ENCODE results near the gene CDCA7L.
A peak's percentile ranks its signal among the peaks of the same experiment; 100 is the strongest.

Gene CDCA7L

GRCh38 chr7:21959387-21959776, 13.7 kb upstream of the CDCA7L start:
- H3K4me3 Mint-ChIP-seq: no peak overlapping the region
- H3K27me3 Mint-ChIP-seq: peaks cover 2% of the 10 kb centered on the region
- no peak overlapping the region for H3K27ac Mint-ChIP-seq
- intact Hi-C loops (cut with micrococcal nuclease): no loop called here
- H3K9me3 Mint-ChIP-seq: no peaks in the 10 kb centered on the region
- no peaks in the 10 kb centered on the region for H3K4me1 Mint-ChIP-seq (ENCODE audit: low read depth)
- no peaks in the 10 kb centered on the region for H3K36me3 Mint-ChIP-seq (ENCODE audit: low read depth)

GRCh38 chr7:21953781-21954180, 8.1 kb upstream of the CDCA7L start:
- H3K27me3 Mint-ChIP-seq: peaks cover 3% of the 10 kb centered on the region
- H3K27ac Mint-ChIP-seq: no peak overlapping the region
- no peak overlapping the region for H3K4me3 Mint-ChIP-seq
- peaks cover 9% of the 10 kb centered on the region for H3K4me1 Mint-ChIP-seq (ENCODE audit: low read depth)
- intact Hi-C loops (cut with micrococcal nuclease): no loop called here
- no peaks in the 10 kb centered on the region for H3K36me3 Mint-ChIP-seq (ENCODE audit: low read depth)
- no peaks in the 10 kb centered on the region for H3K9me3 Mint-ChIP-seq

- Mint-ChIP-seq H3K27ac (no peak overlapping the region), H3K4me3 (no peak overlapping the region), H3K27me3 (peaks cover 3% of the 10 kb centered on the region), H3K9me3 (no peaks in the 10 kb centered on the region), H3K4me1 (ENCODE audit: low read depth) (peaks cover 42% of the 10 kb centered on the region), H3K36me3 (ENCODE audit: low read depth) (peaks cover 6% of the 10 kb centered on the region)
- intact Hi-C loops (cut with micrococcal nuclease): loop anchor here (10.0 kb wide), 1 partner anchor 54 kb away; no protein-coding TSS in a partner anchor
These were observed 3.3 kb upstream of the CDCA7L start for GRCh38 chr7:21948887-21949540.

GRCh38 chr7:21948364-21948763, 2.7 kb upstream of the CDCA7L start:
- peaks cover 42% of the 10 kb centered on the region for H3K4me1 Mint-ChIP-seq (ENCODE audit: low read depth)
- H3K27ac Mint-ChIP-seq: no peak overlapping the region
- peaks cover 3% of the 10 kb centered on the region for H3K27me3 Mint-ChIP-seq
- H3K9me3 Mint-ChIP-seq: no peaks in the 10 kb centered on the region
- no peak overlapping the region for H3K4me3 Mint-ChIP-seq
- H3K36me3 Mint-ChIP-seq (ENCODE audit: low read depth): peaks cover 6% of the 10 kb centered on the region
- intact Hi-C loops (cut with micrococcal nuclease): loop anchor here (10.0 kb wide), 1 partner anchor 54 kb away; no protein-coding TSS in a partner anchor

- Mint-ChIP-seq H3K9me3 (no peaks in the 10 kb centered on the region), H3K36me3 (ENCODE audit: low read depth) (peaks cover 6% of the 10 kb centered on the region), H3K27me3 (peaks cover 3% of the 10 kb centered on the region), H3K27ac (no peak overlapping the region), H3K4me1 (ENCODE audit: low read depth) (peaks cover 47% of the 10 kb centered on the region), H3K4me3 (no peak overlapping the region)
- intact Hi-C loops (cut with micrococcal nuclease): loop anchor here (10.0 kb wide), 1 partner anchor 53 kb away; no protein-coding TSS in a partner anchor
These were observed 2.2 kb upstream of the CDCA7L start for GRCh38 chr7:21947946-21948345.

GRCh38 chr7:21947056-21947455, 1.4 kb upstream of the CDCA7L start:
- Mint-ChIP-seq H3K27ac (no peak overlapping the region), H3K4me1 (ENCODE audit: low read depth) (peaks cover 53% of the 10 kb centered on the region), H3K4me3 (no peak overlapping the region), H3K36me3 (ENCODE audit: low read depth) (peaks cover 6% of the 10 kb centered on the region), H3K27me3 (peaks cover 1% of the 10 kb centered on the region), H3K9me3 (no peaks in the 10 kb centered on the region)
- intact Hi-C loops (cut with micrococcal nuclease): loop anchor here (10.0 kb wide), 1 partner anchor 52 kb away; no protein-coding TSS in a partner anchor

GRCh38 chr7:21946222-21946709, 567 bp upstream of the CDCA7L start:
- no peaks in the 10 kb centered on the region for H3K9me3 Mint-ChIP-seq
- H3K36me3 Mint-ChIP-seq (ENCODE audit: low read depth): peaks cover 6% of the 10 kb centered on the region
- intact Hi-C loops (cut with micrococcal nuclease): loop anchor here (10.0 kb wide), 1 partner anchor 51 kb away; no protein-coding TSS in a partner anchor
- H3K4me3 Mint-ChIP-seq: peak overlapping the region; percentile 91
- H3K27ac Mint-ChIP-seq: peak overlapping the region; percentile 88
- peaks cover 1% of the 10 kb centered on the region for H3K27me3 Mint-ChIP-seq
- peaks cover 61% of the 10 kb centered on the region for H3K4me1 Mint-ChIP-seq (ENCODE audit: low read depth)

- H3K36me3 Mint-ChIP-seq (ENCODE audit: low read depth): peaks cover 6% of the 10 kb centered on the region
- H3K27ac Mint-ChIP-seq: peak overlapping the region; percentile 88
- H3K4me3 Mint-ChIP-seq: peak overlapping the region; percentile 91
- H3K4me1 Mint-ChIP-seq (ENCODE audit: low read depth): peaks cover 70% of the 10 kb centered on the region
- no peaks in the 10 kb centered on the region for H3K9me3 Mint-ChIP-seq
- intact Hi-C loops (cut with micrococcal nuclease): loop anchor here (10.0 kb wide), 1 partner anchor 50 kb away; no protein-coding TSS in a partner anchor
- peaks cover 1% of the 10 kb centered on the region for H3K27me3 Mint-ChIP-seq
These were observed 864 bp downstream of the CDCA7L start for GRCh38 chr7:21944616-21945453.

- no peak overlapping the region for H3K4me3 Mint-ChIP-seq
- H3K9me3 Mint-ChIP-seq: no peaks in the 10 kb centered on the region
- H3K27me3 Mint-ChIP-seq: peaks cover under 1% of the 10 kb centered on the region
- intact Hi-C loops (cut with micrococcal nuclease): loop anchor here (10.0 kb wide), 1 partner anchor 49 kb away; no protein-coding TSS in a partner anchor
- H3K4me1 Mint-ChIP-seq (ENCODE audit: low read depth): peaks cover 69% of the 10 kb centered on the region
- H3K36me3 Mint-ChIP-seq (ENCODE audit: low read depth): peaks cover 6% of the 10 kb centered on the region
- H3K27ac Mint-ChIP-seq: no peak overlapping the region
These were observed 2.3 kb downstream of the CDCA7L start for GRCh38 chr7:21943436-21943835.

- Mint-ChIP-seq H3K27me3 (no peaks in the 10 kb centered on the region), H3K4me1 (ENCODE audit: low read depth) (peaks cover 65% of the 10 kb centered on the region), H3K36me3 (ENCODE audit: low read depth) (peaks cover 6% of the 10 kb centered on the region), H3K4me3 (no peak overlapping the region), H3K9me3 (no peaks in the 10 kb centered on the region), H3K27ac (no peak overlapping the region)
- intact Hi-C loops (cut with micrococcal nuclease): loop anchor here (10.0 kb wide), 1 partner anchor 48 kb away; no protein-coding TSS in a partner anchor
These were observed 2.7 kb downstream of the CDCA7L start for GRCh38 chr7:21942955-21943354.

- Mint-ChIP-seq H3K4me1 (ENCODE audit: low read depth) (peaks cover 53% of the 10 kb centered on the region), H3K36me3 (ENCODE audit: low read depth) (peaks cover 13% of the 10 kb centered on the region), H3K9me3 (no peaks in the 10 kb centered on the region), H3K4me3 (no peak overlapping the region), H3K27me3 (no peaks in the 10 kb centered on the region), H3K27ac (no peak overlapping the region)
- intact Hi-C loops (cut with micrococcal nuclease): loop anchor here (10.0 kb wide), 1 partner anchor 47 kb away; no protein-coding TSS in a partner anchor
These were observed 4.0 kb downstream of the CDCA7L start for GRCh38 chr7:21941611-21942141.

- intact Hi-C loops (cut with micrococcal nuclease): loop anchor here (10.0 kb wide), 1 partner anchor 45 kb away; no protein-coding TSS in a partner anchor
- H3K27ac Mint-ChIP-seq: no peak overlapping the region
- peaks cover 51% of the 10 kb centered on the region for H3K4me1 Mint-ChIP-seq (ENCODE audit: low read depth)
- H3K36me3 Mint-ChIP-seq (ENCODE audit: low read depth): peaks cover 7% of the 10 kb centered on the region
- H3K4me3 Mint-ChIP-seq: no peak overlapping the region
- H3K27me3 Mint-ChIP-seq: no peaks in the 10 kb centered on the region
- H3K9me3 Mint-ChIP-seq: no peaks in the 10 kb centered on the region
These were observed 5.8 kb downstream of the CDCA7L start for GRCh38 chr7:21939858-21940372.

GRCh38 chr7:21939136-21939857, 6.4 kb downstream of the CDCA7L start:
- intact Hi-C loops (cut with micrococcal nuclease): no loop called here
- Mint-ChIP-seq H3K27me3 (no peaks in the 10 kb centered on the region), H3K9me3 (no peaks in the 10 kb centered on the region), H3K4me1 (ENCODE audit: low read depth) (peaks cover 52% of the 10 kb centered on the region), H3K4me3 (no peak overlapping the region), H3K36me3 (ENCODE audit: low read depth) (peaks cover 7% of the 10 kb centered on the region), H3K27ac (no peak overlapping the region)

All from dendritic cell treated with granulocyte-macrophage colony-stimulating factor and Interleukin-4, amounts not matched to agents 40 ng/mL and 50 ng/mL, for 4 days (primary cell).